HG02678 (cell line): ENCODE results near the gene ATP10A.

Experiments used
- ATAC-seq: cut with Tn5 transposase; IDR thresholded peaks from one replicate; pipeline ENCODE4 v1.9.1; 2021; ENCODE audit warnings: mild to moderate bottlenecking, moderate library complexity; ENCODE audit not compliant: unreplicated experiment

The ATP10A gene

DNA sequence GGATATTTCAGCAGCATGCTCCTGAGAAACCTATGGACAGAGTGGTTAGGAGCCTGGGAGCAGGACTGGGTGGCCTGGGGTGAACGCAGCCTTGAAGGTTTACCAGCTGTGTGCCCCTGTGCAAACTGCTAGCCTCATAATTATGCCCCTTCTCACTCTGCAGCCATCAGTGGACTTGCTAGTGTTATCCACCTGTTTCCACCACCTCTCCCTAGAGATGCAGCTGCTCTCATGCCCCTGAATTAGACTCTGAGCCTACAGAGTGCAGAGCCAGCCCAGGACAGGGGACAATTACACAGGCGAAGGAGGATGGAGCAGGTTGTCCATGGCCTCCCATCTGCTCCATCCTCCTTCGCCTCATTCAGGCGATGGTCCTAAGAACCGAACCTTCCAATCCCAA lies 175.9 kb downstream of the ATP10A start:
- ATAC-seq = no peak

GRCh38 chr15:25686780-25687179 lies 176.3 kb downstream of the ATP10A start:
- no peak for ATAC-seq

- ATAC-seq = no peak
Observed at GRCh38 chr15:25684521-25685431, 178.4 kb downstream of the ATP10A start.

DNA sequence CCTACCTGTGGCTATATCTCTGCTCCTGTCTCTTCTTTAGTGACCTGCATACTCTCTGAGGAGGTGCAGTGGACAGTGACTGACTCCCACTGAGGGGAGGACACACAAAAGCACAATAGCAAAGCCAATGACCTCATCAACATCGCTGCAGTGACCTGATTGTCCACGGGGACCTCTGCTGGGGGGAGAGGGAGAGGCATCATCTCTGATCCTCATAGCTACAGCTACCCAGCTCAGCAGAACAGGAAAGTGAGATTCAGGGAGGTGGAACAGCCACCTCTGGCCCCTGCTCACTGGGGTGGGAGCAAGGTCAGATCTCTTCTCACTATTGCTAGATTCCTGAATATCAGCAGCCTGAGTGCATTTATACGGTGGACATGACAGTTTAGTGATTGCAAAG lies 179.2 kb downstream of the ATP10A start:
- ATAC-seq = no peak

DNA sequence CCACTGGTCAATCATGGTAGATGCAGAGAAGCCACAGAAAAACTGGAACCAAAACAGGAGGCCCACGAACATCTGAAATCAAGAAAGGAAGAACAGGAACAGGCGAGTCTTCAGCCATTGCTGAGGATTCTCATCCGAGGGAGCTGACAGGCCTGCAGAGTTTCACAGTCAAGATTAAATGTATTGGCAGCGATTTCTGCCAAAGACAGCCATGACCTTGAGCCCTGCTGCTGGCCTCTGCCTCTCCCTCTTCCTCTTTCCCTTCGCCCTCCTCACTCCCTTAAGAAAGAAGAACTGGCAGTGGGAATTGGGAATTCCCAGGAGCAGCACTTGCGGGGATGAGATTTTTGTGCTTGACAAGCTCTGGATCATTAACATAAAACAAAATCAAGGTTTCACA lies 179.7 kb downstream of the ATP10A start:
- no peak for ATAC-seq

GRCh38 chr15:25682340-25682739 lies 180.8 kb downstream of the ATP10A start:
- no peak for ATAC-seq

DNA sequence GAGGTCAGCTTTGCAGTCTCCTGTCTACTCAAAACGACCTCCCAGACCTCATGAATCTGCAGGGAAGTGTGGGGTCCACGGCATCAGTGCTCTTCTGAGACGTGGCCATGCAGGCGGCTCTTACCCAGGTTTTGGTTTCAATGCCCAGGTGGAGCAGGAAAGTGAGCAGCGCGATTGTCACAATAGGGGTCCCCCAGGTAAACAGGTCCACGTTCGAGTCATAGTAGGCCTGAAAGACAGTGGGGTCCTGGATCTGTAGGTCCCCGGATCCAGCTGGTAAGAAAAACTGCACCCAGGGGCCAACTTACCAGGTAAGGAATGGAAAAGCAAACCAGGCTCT lies 182.5 kb downstream of the ATP10A start:
- ATAC-seq = no peak

GRCh38 chr15:25679964-25680685 lies 183.0 kb downstream of the ATP10A start:
- no peak for ATAC-seq

DNA sequence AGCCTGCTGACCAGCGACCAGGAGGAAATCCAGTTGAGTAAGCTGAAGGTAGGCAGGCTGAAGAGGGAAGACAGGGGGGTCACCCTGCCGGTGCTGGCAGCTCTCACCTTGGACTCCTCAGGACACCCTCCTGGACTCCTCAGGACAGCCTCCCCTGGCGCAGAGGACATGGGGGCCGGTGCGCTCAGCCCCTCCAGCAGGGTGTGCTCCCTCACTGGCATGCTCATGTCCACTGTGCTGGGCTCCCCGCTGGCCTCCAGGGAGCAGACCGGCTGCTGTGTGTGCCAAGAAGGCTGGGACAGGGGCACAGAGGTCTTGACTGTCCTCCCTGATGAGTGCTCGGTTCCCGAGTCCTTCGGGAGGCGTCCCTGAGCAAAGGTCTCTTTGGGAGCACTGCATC lies 183.6 kb downstream of the ATP10A start:
- no peak for ATAC-seq

DNA sequence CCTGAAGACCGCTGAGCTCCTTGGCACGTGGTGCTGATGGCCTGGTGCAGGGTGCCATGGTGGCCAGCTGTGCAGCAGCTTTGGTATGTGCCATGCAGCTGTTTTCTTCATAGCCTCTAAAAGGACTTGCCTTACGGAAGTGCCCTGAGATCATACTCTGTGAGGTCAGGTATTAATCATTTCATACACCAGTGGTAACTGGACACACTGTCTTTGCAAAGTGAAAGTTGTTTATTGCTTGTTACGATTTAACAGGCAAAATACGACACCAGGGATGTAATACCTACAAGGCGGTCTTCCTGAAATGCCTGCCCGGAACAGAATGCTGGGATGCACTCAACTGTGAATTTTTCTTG lies 184.6 kb downstream of the ATP10A start:
- no peak for ATAC-seq

- ATAC-seq = no peak
Observed at GRCh38 chr15:25677719-25678499, 185.2 kb downstream of the ATP10A start.

- no peak for ATAC-seq
Observed at GRCh38 chr15:25676070-25676469, 187.1 kb downstream of the ATP10A start.

- ATAC-seq = no peak
Observed at GRCh38 chr15:25675396-25675795, 187.7 kb downstream of the ATP10A start.

DNA sequence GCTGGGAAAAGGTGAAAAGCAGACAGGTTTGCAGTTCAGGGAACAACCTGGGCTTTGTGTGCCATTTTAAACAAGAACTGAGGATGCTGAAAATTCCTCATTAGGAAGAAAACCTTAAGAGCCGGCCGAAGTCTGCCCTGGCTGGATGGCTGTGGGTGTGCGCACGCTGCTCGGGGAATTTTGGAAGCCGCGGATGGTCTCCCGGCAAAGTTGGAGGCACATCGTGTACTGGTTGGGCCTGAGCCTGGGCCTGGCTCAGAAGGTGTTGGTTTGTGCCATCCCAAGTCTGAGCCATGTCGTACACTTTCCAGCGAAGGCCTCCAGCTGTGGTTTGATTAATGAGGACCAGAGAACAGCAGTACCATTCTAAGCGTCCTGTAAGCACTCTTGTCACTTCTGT lies 188.2 kb downstream of the ATP10A start:
- no peak for ATAC-seq

DNA sequence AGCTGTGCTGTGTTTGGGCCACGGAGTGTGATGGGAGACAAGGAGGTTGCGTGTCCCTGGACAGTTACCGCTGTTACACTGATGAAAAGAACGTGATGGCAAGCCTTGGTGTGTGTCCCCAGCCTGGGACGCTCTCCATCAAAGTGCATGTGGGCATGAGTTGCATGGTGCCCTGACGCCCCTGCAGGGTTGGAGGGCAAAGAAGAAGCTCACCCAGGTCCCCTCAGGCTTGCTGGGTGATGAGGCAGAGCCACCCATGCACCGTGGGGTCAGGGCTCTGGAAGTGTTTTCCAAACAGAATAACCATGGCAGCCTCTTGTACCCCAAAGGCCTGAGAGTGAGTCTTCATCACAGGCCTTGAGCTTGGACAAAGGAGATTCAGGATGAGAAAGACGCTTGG lies 189.2 kb downstream of the ATP10A start:
- no peak for ATAC-seq

DNA sequence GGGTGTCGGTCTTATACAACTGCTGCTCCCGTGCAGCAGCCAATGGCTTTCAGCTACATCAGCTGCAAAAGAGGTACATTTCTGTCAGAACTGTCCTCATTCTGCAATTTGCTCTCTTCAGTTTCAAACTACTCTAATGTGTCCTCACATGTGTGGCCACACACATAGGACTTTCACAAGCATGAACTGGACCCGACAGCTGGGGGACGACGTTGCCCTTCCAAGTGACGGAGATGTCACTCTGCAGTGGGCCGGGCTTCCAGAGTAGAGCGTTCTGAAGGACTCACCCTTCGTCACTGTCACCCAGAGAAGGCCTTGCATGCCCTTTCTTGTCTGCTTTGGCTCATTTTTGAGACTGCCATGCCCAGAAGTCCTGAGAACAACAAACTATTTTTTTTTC lies 189.8 kb downstream of the ATP10A start:
- no peak for ATAC-seq

GRCh38 chr15:25671132-25671531 lies 192.0 kb downstream of the ATP10A start:
- no peak for ATAC-seq

GRCh38 chr15:25670621-25671020 lies 192.5 kb downstream of the ATP10A start:
- ATAC-seq = no peak

GRCh38 chr15:25670025-25670554 lies 193.0 kb downstream of the ATP10A start:
- no peak for ATAC-seq

DNA sequence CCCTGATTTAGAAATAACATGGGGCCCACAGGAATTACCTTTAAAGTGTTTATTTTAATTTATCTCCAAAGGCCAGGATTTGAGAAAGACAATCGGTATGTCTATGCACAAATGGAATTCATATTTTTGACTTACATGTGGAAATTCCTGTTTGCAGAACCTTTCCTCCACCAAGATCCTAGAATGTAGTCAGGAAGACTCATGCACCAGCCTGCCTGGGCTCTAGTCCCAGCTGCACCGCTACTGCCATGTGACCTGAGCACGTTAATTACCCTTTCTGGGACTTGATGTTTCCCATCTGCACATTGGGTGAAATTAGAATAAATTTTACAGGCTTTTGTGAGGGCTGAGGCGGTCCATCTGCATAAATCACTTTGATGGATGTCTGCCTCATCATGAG lies 194.2 kb downstream of the ATP10A start:
- no peak for ATAC-seq

DNA sequence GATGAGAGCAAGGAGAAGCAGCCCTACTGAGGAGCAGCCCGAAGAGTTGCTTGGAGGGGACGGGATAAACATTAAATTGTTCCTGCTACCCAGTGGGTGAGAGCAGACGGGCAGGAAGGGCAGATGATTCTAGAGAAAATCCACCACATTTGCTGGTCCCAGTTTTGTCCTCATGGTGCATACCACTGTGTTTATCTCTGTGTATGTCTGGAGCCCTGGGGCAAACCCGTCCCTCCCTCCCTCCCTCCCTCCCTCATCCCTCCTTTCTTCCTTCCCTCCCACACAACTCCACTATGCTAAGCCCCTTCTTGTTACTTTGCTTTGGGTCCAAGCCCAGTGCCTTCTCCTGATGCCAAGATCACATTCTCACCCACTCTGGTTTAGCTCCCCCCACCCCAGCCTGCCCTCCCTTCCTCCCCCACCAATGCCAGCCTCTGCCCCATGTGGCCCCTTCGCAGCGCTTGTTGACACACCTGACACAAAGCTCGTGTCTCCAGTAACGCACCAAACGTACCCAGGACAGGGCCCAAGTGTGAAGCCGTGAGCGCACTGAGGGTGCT lies 194.8 kb downstream of the ATP10A start:
- ATAC-seq = no peak
